ENCODE measurements around the gene ZNF277.
"Not testable (repeated sequence)": the region's sequence is repeated elsewhere in the genome, so short reads cannot be mapped to it uniquely, and the experiment has no call there.

ZNF277 gene

DNA sequence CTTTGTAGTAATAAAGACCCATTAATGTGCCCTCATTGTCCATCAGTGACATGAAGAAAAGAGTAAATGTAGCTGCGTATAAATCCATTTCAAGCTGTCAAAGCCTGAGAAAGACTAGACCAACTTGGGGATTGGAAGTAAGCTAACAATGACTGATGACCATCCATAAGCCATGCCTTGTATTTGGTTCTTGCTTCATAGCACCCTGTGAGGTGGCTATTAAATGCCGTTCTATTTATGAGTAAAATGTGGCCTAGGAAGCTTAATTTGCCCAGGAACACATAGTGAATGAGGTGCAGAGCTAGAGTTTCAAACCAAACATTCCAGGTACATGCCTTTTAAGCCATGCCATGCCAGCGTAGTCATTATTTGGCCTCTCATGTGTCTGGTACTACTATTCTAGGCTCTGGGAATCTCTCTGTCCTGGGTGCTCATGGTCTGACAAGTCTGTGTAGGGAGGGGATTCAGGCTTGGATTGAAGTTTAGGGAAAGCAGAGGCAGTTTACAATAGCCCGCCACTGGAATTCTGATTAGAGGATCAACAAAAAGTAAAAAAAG lies 92.1 kb downstream of the ZNF277 start:
- DNase-seq = no peak

GRCh38 chr7:112300072-112300471 lies 93.6 kb downstream of the ZNF277 start:
- no peak for DNase-seq

DNA sequence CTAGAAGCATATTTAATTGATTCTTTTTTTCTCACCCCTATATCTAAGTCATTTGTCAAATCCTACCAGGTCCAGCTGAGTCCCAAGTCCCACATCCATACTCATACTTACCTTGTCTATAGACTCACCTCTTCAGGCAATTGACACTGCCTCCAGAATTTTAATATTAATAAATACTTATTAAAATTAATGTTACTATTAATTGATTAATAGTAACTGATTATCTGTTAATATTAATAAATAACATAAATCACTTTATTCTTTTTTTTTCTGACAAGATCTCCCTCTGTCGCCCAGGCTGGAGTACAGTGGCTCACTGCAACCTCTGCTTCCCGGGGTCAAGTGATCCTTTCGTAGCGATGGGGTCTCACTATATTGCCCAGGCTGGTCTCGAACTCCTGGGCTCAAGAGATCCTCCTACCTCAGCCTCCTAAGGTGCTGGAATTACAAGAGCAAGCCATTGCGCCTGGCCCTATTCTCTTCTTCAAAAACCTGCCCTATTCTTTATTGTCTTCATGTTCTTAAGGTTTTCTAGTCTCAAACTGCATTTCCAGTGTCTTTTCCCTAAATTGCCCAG lies 94.4 kb downstream of the ZNF277 start:
- no peak for DNase-seq

DNA sequence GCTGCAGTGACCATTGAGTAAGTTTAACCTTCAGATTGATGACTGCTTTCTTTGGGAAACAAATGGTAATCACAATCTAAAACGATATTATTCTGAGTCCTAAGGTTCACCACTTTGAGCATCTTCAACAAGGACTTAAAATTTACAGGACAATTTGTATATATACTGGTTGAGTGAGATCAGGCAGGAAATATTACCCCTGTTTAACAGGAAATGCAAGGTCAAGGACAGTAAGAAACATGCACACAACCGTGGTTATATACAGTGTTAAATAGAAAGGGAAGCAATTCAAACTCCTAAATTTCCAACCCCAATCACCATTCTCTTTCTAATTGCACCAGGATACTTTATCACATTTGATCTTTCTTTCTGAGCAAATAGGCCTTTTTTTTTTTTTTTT lies 96.1 kb downstream of the ZNF277 start:
- DNase-seq = no peak

- no peak for DNase-seq
These were observed 100.4 kb downstream of the ZNF277 start for GRCh38 chr7:112306903-112307302.

- no peak for DNase-seq
These were observed 101.0 kb downstream of the ZNF277 start for GRCh38 chr7:112307506-112307905.

GRCh38 chr7:112308974-112309373 lies 102.5 kb downstream of the ZNF277 start:
- DNase-seq = no peak

- not testable (repeated sequence) for DNase-seq
These were observed 110.3 kb downstream of the ZNF277 start for GRCh38 chr7:112316803-112317202.

GRCh38 chr7:112322070-112322469 lies 115.6 kb downstream of the ZNF277 start:
- no peak for DNase-seq

- DNase-seq = no peak
These were observed 121.1 kb downstream of the ZNF277 start for GRCh38 chr7:112327566-112327965.

DNA sequence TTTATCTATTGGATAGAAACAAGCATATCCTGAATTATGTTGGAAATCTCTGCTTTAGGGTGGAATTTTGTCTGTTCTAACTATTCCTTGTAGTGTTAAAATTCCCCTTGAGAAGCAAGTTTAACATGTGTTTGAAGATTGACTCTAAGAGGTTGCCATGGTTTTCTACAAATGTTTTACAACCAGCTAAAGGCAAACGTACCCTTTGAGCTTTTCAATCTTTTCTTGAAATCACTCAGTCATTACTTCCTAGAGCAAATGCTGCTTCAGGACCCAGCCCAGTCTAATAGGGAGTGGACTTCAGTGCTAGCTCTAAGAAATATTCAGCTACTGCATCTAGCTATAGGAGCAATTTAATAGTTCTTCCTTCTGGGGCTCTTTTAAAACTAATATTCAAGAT lies 125.0 kb downstream of the ZNF277 start:
- no peak for DNase-seq

DNA sequence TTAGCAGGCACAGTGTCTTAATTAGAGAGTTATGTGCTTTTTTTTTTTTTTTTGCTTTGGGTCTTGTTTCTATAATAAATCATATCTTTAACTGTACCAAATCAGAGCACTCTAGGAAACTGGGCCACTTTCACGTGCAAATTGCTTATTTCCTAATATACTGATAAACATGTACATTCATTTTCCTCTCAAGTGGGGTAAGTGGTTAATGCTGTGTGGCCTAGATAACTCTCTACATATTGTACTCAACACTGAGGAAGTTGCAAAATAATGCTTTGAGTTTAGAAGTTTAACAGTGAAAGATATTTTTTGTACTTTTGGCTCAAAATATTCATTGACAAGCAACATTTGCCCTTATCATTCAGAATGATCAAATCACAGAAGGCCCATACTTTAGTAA lies 127.9 kb downstream of the ZNF277 start:
- no peak for DNase-seq

GRCh38 chr7:112336261-112336660 lies 129.8 kb downstream of the ZNF277 start:
- no peak for DNase-seq

- no peak for DNase-seq
These were observed 130.6 kb downstream of the ZNF277 start for GRCh38 chr7:112336936-112337576.

- DNase-seq = no peak
These were observed 131.4 kb downstream of the ZNF277 start for GRCh38 chr7:112337892-112338291.

- DNase-seq = no peak
These were observed 132.3 kb downstream of the ZNF277 start for GRCh38 chr7:112338786-112339185.

DNA sequence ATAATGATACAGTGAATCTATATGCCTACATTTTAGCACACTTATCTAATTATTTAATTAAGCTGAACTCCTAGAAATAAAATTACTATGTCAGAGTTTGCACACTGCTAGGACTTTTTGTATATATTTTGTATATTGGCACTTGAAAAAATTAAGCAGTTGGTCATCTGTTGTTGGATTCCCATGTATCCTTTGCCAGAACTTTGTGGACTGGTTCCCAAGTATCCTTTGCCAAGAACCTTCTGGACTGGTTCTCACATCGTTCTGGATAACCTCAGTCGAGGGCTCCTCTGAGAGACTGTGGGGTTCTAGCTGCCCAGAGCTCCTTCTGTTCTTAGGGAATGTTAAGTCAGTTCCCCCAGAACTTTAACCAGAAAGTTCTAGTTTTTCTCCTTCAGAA lies 135.0 kb downstream of the ZNF277 start:
- DNase-seq = no peak

GRCh38 chr7:112346381-112347060 lies 140.0 kb downstream of the ZNF277 start:
- DNase-seq = no peak

DNA sequence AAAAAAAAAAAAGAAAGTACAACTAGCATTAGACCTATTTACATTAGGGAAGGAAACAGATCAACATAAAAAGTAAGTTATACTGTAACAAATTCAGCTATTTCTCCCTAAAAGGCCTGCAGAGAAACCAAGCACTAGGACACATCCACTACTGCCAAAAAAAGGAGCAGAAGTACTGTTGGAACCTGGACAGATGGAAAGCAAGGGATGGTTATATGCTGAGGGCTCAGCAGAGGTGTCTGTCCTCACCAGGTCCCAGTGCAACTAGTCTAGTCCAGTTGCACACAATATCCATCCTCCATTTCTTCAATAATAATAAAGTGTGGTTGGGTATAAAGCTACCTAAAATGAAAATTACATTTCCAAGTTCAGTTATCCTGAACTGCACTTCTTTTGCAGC lies 140.6 kb downstream of the ZNF277 start:
- no peak for DNase-seq

GRCh38 chr7:112350585-112350984 lies 144.1 kb downstream of the ZNF277 start:
- DNase-seq = no peak

DNA sequence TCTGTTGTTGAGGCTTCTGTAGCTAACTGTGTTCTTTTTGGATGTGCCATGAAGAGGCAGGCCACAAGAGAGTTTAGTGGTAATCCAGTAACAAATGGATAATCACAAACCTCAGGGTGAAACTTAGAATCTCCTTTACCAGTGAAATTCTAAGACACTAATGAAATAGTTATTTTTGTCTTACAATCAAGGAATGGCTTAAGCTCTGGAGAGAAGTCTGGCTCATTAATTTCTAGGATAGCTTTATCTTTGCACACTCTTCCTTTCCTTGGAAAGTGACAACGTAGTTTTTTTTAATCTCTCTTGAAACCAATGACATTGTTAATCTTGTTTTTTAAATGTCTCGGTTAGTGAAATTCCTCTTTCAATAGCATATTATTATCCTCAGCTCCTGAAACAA lies 150.1 kb downstream of the ZNF277 start:
- no peak for DNase-seq

DNA sequence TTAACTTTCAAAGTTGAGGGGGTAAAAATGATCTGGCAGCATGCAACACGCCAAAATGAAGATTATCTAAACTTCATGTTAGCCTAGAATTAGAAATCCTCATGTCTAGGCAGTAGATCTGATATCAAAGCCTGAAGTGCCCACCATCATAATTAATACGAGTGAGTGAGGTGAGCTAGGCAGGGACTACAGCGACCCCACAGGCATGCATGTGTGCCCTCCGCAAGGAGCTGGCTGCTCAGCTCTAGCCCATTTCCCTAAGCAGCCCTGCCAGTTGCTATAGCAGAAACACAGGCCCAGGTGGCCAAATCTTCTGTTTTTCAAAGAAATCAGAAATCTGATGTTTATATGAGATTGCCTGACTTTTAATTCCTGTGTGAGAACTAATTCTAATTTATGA lies 150.6 kb downstream of the ZNF277 start:
- no peak for DNase-seq

DNA sequence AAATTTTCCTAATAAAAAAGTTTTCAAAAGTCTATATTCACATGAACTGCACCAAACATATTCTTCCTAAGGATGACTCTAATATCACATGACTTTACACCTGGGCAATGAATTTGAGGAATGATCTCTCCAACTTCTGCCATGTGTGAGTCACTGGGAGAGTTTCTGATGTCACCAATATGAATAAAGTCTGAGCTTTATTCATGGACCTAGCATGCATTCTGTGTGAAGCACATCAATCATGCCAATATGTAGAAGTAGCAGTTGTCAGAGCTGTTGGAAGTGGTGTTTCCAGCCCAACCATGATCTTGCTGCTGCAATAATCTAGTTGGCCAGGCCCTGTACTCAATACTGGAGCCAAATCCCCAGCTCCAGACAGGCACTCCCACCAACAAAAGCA lies 152.0 kb downstream of the ZNF277 start:
- no peak for DNase-seq

DNA sequence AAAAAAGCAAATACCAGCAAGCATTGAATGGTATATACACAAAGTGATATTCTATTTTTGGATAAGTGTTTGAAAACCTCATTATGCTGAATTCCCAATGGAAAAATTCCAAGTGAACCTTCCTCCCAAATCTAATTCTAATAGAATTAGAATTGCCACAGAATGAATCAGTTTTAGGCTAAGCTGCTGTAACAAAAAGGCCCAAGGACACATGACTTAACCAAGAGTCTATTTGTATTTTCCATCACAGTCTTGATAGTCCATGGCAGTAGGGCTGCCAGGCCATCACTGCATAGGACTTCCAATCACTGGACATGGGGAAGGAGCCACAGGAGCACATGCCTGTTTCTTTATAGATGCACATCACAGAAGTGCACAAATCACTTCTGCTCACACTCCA lies 152.6 kb downstream of the ZNF277 start:
- no peak for DNase-seq

Measured in NK-92 treated with Interleukin-12 subunit alpha and Interleukin-12 subunit beta, amount 100 ng/mL, for 24 hours (cell line).